Measurements from ENCODE around the gene PTPRCAP.
A peak's percentile ranks its signal among the peaks of the same experiment; 100 is the strongest.
"Not testable (repeated sequence)": the region's sequence is repeated elsewhere in the genome, so short reads cannot be mapped to it uniquely, and the experiment has no call there.

PTPRCAP gene

DNA sequence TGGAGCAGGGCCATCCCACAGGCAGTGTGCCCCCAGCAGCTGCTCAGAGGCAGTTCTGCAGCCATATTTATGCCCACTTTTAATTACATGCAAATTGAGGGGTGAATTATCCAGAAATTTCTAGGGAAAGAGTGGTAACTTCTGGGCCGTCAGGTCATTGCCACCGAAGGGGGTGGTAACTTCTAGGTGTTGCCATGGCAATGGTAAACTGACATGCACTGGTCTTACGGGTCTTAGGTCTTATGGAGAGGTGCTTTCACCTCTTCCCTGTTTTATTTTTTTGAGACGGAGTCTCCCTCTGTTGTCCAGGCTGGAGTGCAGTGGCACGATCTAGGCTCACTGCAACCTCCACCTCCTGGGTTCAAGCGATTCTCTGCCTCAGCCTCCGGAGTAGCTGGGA is 35.4 kb upstream of the PTPRCAP start:
- no peak for DNase-seq (ENCODE audit: low read depth)
- no peak overlapping the region for H3K4me3 ChIP-seq (ENCODE audit: low read length)
- no peaks in the 10 kb centered on the region for H3K9me3 ChIP-seq (ENCODE audit: control insufficient read depth, low read length)
- no peaks in the 10 kb centered on the region for H3K36me3 ChIP-seq (ENCODE audit: control insufficient read depth, insufficient read depth, low read length, severe bottlenecking)
- H3K9ac ChIP-seq (ENCODE audit: low read length), result no peak overlapping the region
- no peaks in the 10 kb centered on the region for H3K27me3 ChIP-seq (replicated peaks; ENCODE audit: control insufficient read depth, insufficient read depth, low read length)
- H3K4me1 ChIP-seq (ENCODE audit: control insufficient read depth, insufficient read depth, low read length), result peaks cover 7% of the 10 kb centered on the region

DNA sequence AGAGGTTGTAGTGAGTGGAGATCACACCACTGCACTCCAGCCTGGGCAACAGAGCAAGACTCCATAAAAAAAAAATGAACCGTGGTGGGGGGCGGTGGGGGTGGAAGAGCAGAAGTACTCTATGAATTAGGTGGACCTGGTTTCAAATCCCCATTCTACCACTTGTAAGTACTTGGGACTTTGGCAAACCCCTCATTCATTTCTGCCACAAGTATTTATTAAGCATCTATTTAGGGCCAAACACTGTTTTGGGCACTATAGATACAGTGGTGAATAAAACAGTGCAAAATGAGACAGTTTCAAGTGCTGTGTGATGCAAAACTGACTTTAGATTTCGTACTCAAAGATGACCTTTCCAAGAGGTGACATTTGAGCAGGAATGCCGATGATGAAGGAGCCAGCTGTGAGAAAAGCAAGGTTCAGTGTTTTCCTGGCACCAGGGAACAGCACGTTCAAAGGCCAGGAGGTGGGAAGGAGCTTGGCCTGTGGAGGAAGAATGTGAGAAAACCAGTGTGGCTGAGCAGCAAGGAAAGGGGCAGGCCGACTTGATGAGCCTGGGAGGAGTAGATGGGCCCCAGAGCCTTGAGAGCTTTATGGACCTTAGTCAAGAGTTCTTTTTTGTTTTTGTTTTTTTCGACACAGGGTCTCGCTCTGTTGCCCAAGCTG is 33.0 kb upstream of the PTPRCAP start:
- no peaks in the 10 kb centered on the region for H3K27me3 ChIP-seq (replicated peaks; ENCODE audit: control insufficient read depth, insufficient read depth, low read length)
- H3K9me3 ChIP-seq (ENCODE audit: control insufficient read depth, low read length), result no peaks in the 10 kb centered on the region
- H3K4me1 ChIP-seq (ENCODE audit: control insufficient read depth, insufficient read depth, low read length), result peaks cover 10% of the 10 kb centered on the region
- no peak for DNase-seq (ENCODE audit: low read depth)
- H3K36me3 ChIP-seq (ENCODE audit: control insufficient read depth, insufficient read depth, low read length, severe bottlenecking), result no peaks in the 10 kb centered on the region
- no peak overlapping the region for H3K9ac ChIP-seq (ENCODE audit: low read length)
- H3K4me3 ChIP-seq (ENCODE audit: low read length), result no peak overlapping the region

DNA sequence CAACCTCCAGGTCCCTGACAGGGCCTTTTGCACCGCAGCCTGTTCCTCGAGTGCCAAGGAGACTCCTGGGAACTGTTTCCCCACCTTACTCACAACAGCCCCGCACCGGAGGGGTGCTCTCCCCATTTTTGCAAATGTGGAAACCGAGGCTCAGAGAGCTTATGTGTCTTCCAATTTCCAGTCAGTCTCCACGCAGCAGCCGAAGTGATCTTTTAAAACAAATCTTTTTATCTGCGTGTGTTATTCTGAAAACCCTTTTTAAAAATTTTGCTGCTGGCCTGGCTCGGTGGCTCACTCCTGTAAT is 32.0 kb upstream of the PTPRCAP start:
- H3K4me1 ChIP-seq (ENCODE audit: control insufficient read depth, insufficient read depth, low read length), result peaks cover 10% of the 10 kb centered on the region
- no peak for DNase-seq (ENCODE audit: low read depth)
- H3K4me3 ChIP-seq (ENCODE audit: low read length), result peak overlapping the region; percentile 83
- no peaks in the 10 kb centered on the region for H3K9me3 ChIP-seq (ENCODE audit: control insufficient read depth, low read length)
- no peaks in the 10 kb centered on the region for H3K27me3 ChIP-seq (replicated peaks; ENCODE audit: control insufficient read depth, insufficient read depth, low read length)
- H3K9ac ChIP-seq (ENCODE audit: low read length), result peak overlapping the region; percentile 88
- H3K36me3 ChIP-seq (ENCODE audit: control insufficient read depth, insufficient read depth, low read length, severe bottlenecking), result no peaks in the 10 kb centered on the region

DNA sequence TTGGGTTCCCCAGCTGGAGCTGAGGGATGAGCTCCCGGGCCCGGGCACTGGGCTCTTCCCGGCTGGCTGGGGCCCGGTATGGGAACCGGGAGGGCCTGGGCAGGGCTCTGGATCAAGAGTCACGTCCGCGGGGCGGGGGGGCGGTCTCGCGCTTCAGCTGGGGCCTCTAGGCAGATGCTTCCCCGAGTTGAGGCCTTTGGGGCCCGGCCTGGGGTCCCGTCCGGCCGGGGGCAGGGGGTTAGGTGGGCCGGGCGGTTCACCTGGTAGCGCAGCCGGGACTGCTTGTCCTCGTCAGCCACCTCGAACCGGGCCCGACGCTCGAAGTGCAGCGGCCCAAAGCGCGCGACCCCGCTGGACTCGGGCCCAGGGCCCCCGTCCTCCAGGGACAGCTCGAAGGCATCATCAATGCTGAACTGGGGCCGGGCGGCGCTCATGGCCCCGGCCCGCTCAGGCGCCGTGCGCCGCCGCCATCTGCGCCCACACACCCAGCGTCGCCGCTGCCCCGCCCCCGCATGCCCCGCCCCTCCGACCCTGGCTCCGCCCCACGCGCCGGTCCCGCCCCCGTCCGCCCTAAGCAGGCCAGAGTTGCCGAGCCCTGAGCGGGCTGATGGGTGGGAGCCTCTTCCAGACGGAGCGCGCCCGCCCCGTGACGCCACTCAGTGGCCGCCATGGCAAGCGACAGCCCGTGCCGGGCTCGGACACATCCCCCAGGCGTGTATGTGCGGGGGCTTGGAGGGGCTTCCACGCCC is 31.5 kb upstream of the PTPRCAP start, which contains the start of gene TMEM134:
TSS of gene TMEM134 (minus strand) at position 493 of the 749 bp plus-strand sequence. CDS start at position 434, 59 bp downstream.
- peak within 1 kb of the TSS; percentile 90 for H3K9ac ChIP-seq (ENCODE audit: low read length)
- DNase-seq (ENCODE audit: low read depth), result peak; percentile 98
- H3K27me3 ChIP-seq (replicated peaks; ENCODE audit: control insufficient read depth, insufficient read depth, low read length), result no peaks in the 10 kb centered on the region
- no peaks in the 10 kb centered on the region for H3K36me3 ChIP-seq (ENCODE audit: control insufficient read depth, insufficient read depth, low read length, severe bottlenecking)
- H3K4me1 ChIP-seq (ENCODE audit: control insufficient read depth, insufficient read depth, low read length), result peaks cover 10% of the 10 kb centered on the region
- peak within 1 kb of the TSS; percentile 89 for H3K4me3 ChIP-seq (ENCODE audit: low read length)
- no peaks in the 10 kb centered on the region for H3K9me3 ChIP-seq (ENCODE audit: control insufficient read depth, low read length)

DNA sequence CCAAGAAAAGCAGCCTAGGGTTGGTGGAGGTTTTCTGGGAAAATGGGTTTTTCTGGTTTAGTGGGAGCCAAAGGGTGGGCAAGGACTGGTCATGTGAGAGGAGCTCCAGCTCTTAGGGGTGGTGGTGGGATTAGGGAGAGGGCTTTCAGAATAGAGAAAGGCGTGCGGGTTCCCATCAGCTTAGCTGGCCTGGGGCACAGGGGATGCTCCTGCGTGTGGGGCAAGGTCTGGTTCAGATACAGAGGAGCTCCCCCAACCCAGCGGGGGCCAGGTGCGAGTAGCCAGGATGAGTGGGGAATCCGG is 30.9 kb upstream of the PTPRCAP start:
- Histone ChIP-seq H3K4me1 (ENCODE audit: control insufficient read depth, insufficient read depth, low read length) (peaks cover 10% of the 10 kb centered on the region), H3K9ac (ENCODE audit: low read length) (peak overlapping the region; percentile 90)
- DNase-seq (ENCODE audit: low read depth), result no peak

DNA sequence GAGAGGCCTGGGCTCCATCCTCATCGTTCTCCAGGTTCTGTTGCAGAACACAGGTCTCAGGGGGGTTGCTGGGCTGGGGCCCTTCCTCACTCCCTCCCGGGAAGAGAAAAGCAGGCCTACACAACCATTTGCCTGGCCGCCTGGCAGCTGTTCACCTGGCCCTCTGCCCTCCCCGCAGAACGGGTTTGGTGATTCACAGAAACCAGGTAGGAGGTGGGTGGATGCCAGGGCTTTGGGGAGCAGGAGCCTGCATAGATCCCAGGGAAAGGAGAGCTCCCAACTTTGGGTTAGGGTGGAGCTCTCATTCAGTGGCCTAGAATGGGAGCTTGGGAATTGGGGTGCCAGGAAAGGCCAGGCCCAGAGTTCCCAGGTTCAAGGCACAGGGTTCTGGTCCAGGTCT is 30.6 kb upstream of the PTPRCAP start:
- no peaks in the 10 kb centered on the region for H3K36me3 ChIP-seq (ENCODE audit: control insufficient read depth, insufficient read depth, low read length, severe bottlenecking)
- no peaks in the 10 kb centered on the region for H3K27me3 ChIP-seq (replicated peaks; ENCODE audit: control insufficient read depth, insufficient read depth, low read length)
- peak overlapping the region; percentile 90 for H3K9ac ChIP-seq (ENCODE audit: low read length)
- H3K9me3 ChIP-seq (ENCODE audit: control insufficient read depth, low read length), result no peaks in the 10 kb centered on the region
- DNase-seq (ENCODE audit: low read depth), result peak; percentile 14
- H3K4me3 ChIP-seq (ENCODE audit: low read length), result peak overlapping the region; percentile 89
- peaks cover 10% of the 10 kb centered on the region for H3K4me1 ChIP-seq (ENCODE audit: control insufficient read depth, insufficient read depth, low read length)

More for the DNA sequence above, 30.9 kb upstream of the PTPRCAP start:
- peak overlapping the region; percentile 89 for H3K4me3 ChIP-seq (ENCODE audit: low read length)
- H3K9me3 ChIP-seq (ENCODE audit: control insufficient read depth, low read length), result no peaks in the 10 kb centered on the region
- no peaks in the 10 kb centered on the region for H3K27me3 ChIP-seq (replicated peaks; ENCODE audit: control insufficient read depth, insufficient read depth, low read length)
- no peaks in the 10 kb centered on the region for H3K36me3 ChIP-seq (ENCODE audit: control insufficient read depth, insufficient read depth, low read length, severe bottlenecking)

DNA sequence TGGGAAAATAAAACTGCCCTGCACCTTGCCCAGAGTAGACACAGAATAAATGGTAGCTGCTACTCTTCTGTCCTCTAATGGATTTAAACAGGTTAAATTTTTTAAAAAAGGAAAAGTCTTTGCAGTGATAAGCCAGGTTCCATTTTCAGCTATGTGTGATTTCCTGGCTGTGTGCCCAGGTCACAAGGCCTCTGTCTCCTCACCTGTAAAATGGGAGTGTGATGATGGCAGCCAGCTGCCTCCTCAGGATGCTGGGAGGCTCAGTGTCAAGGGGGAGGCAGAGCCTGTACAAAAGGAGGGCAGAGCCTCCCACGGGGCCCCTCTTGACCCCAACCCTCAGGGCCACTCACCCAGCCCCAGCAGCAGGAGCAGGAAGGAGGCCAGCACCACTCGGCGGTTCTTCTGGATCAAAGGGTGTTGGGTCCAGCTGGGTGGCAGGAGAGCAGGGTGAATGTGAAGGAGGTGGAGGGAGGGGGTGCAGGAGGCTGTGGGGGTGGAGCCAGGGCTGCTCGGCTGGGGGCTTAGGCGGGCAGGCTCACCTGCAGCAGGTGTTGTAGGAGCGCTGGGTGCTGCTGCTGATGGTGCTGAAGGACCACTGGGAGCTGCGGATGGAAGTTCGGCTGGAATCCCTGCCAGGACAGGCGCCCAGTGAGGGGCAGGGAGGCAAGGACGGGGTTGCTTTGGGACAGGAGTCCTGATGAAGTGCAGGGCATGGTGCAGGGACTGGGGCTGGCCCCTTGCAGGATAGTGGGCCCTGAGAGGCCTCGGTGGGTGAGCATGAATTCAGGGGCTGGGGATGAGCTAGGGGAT is 29.7 kb upstream of the PTPRCAP start:
- H3K9me3 ChIP-seq (ENCODE audit: control insufficient read depth, low read length), result no peaks in the 10 kb centered on the region
- peak overlapping the region; percentile 90 for H3K9ac ChIP-seq (ENCODE audit: low read length)
- peaks cover 10% of the 10 kb centered on the region for H3K4me1 ChIP-seq (ENCODE audit: control insufficient read depth, insufficient read depth, low read length)
- H3K36me3 ChIP-seq (ENCODE audit: control insufficient read depth, insufficient read depth, low read length, severe bottlenecking), result no peaks in the 10 kb centered on the region
- H3K4me3 ChIP-seq (ENCODE audit: low read length), result no peak overlapping the region
- no peak for DNase-seq (ENCODE audit: low read depth)
- H3K27me3 ChIP-seq (replicated peaks; ENCODE audit: control insufficient read depth, insufficient read depth, low read length), result no peaks in the 10 kb centered on the region

DNA sequence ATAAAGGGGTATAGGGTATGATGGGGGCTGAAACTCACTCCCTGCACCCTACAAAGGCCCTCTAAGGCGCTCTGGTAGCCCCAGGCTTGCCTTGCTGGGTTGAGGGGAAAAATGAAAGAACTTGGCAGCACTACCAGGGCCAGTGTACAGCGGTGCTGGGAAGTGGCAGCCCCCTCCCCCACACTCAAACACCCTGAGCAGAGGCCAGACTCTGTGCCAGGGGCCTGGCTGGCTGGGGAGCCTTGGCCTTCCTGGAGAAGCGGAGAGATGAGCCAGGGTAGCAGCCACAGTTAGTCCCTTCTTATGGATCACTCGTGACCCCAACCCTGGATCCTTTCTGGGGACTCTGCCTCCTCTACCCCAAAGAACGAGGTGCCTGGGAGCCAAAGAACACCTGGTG is 28.9 kb upstream of the PTPRCAP start:
- Histone ChIP-seq H3K9ac (ENCODE audit: low read length) (no peak overlapping the region), H3K9me3 (ENCODE audit: control insufficient read depth, low read length) (no peaks in the 10 kb centered on the region), H3K36me3 (ENCODE audit: control insufficient read depth, insufficient read depth, low read length, severe bottlenecking) (no peaks in the 10 kb centered on the region), H3K27me3 (replicated peaks; ENCODE audit: control insufficient read depth, insufficient read depth, low read length) (no peaks in the 10 kb centered on the region), H3K4me3 (ENCODE audit: low read length) (no peak overlapping the region), H3K4me1 (ENCODE audit: control insufficient read depth, insufficient read depth, low read length) (peaks cover 10% of the 10 kb centered on the region)
- no peak for DNase-seq (ENCODE audit: low read depth)

DNA sequence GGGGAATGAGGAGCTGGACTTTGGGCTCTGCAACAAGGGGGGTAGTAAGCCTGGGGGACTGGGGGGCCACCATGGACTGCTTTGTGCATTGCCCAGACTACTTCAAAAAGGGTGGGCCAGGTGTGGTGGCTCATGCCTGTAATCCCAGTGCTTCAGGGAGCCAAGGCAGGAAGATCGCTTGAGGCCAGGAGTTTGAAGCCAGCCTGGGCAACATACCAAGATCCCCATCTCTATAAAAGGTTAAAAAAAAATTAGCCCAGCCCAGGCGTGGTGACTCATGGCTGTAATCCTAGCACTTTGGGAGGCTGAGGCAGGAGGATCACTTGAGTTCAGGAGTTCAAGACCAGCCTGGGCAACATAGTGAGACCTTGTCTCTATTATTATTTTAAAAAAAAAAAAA is 28.0 kb upstream of the PTPRCAP start:
- DNase-seq (ENCODE audit: low read depth); H3K9me3 ChIP-seq (ENCODE audit: control insufficient read depth, low read length); H3K9ac ChIP-seq (ENCODE audit: low read length); H3K4me1 ChIP-seq (ENCODE audit: control insufficient read depth, insufficient read depth, low read length); H3K36me3 ChIP-seq (ENCODE audit: control insufficient read depth, insufficient read depth, low read length, severe bottlenecking); H3K4me3 ChIP-seq (ENCODE audit: low read length); H3K27me3 ChIP-seq (replicated peaks; ENCODE audit: control insufficient read depth, insufficient read depth, low read length): not testable (repeated sequence)

DNA sequence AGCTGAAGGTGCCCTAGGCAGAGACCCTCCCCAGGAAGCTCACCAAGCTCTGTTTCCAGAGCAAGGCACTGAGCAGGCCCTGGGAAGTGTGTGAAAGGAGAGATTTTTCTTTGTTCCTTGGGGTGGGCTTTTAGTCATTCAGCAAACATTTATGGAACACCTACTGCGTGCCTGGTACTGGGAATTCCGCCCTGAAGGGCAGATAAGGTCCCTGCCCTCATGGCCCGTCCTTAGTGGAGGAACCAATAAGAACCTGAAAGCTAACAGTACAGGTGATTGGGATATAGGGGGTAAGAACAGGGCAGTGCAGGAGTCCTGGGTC is 27.7 kb upstream of the PTPRCAP start:
- DNase-seq (ENCODE audit: low read depth), result no peak

DNA sequence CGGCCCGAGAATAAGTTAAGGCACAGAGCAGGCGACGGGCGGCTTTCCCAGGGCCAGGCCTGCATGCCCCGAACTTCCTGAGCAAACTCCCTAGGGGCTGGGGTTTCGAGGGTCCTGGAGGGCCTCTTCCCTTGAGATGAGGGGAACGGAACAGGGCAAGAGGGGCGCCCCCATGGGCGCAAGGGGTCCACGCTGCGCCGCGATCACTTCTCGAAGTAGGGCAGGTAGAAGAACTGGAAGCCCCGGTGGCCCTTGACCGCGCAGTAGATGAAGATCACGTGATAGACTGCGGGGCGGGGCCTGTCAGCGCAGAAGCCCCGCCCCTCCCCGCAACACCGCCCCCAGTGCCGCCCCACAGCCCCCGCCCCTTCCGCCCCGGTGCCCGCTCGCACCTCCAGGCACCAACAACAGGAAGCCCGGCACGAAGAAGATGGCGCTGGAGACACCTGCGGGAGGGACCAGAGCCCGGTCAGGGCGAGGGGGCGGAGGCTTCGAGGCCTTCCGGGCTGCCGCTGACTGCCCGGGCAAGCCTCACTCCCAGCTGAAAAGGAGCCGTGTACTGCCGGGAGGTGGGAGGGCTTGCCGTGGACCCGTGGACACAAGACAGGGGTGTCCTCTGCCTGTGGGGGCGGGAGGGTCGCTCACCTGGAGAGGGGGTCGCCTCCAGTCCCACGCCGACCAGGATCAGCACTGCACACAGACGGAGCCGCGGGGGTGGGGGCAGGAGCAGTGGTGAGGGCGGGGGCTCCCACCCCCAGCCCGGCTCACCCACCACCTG is 27.1 kb upstream of the PTPRCAP start:
- H3K27me3 ChIP-seq (replicated peaks; ENCODE audit: control insufficient read depth, insufficient read depth, low read length), result no peaks in the 10 kb centered on the region
- peak overlapping the region; percentile 66 for H3K4me3 ChIP-seq (ENCODE audit: low read length)
- peak overlapping the region; percentile 58 for H3K9ac ChIP-seq (ENCODE audit: low read length)
- no peaks in the 10 kb centered on the region for H3K36me3 ChIP-seq (ENCODE audit: control insufficient read depth, insufficient read depth, low read length, severe bottlenecking)
- no peaks in the 10 kb centered on the region for H3K9me3 ChIP-seq (ENCODE audit: control insufficient read depth, low read length)
- DNase-seq (ENCODE audit: low read depth), result peak; percentile 41
- peaks cover 10% of the 10 kb centered on the region for H3K4me1 ChIP-seq (ENCODE audit: control insufficient read depth, insufficient read depth, low read length)

More for the DNA sequence above, 27.7 kb upstream of the PTPRCAP start:
- Histone ChIP-seq H3K9me3 (ENCODE audit: control insufficient read depth, low read length) (no peaks in the 10 kb centered on the region), H3K4me1 (ENCODE audit: control insufficient read depth, insufficient read depth, low read length) (peaks cover 10% of the 10 kb centered on the region), H3K4me3 (ENCODE audit: low read length) (peak overlapping the region; percentile 66), H3K27me3 (replicated peaks; ENCODE audit: control insufficient read depth, insufficient read depth, low read length) (no peaks in the 10 kb centered on the region), H3K36me3 (ENCODE audit: control insufficient read depth, insufficient read depth, low read length, severe bottlenecking) (no peaks in the 10 kb centered on the region), H3K9ac (ENCODE audit: low read length) (peak overlapping the region; percentile 58)

All from adipocyte (in vitro differentiated cells).